Measurements from ENCODE around the gene INO80B. TPM values are rescaled to one million over a fixed set of nuclear protein-coding genes. Genes with fewer than 3 reads are reported as not detected.

Gene INO80B
- total RNA-seq, 1 experiment from 2014 or later, result 24.0 TPM

- Histone ChIP-seq H3K27ac (ENCODE audit: low read depth, low read length) (peak within 1 kb of the TSS; percentile 90), H3K4me1 (ENCODE audit: control insufficient read depth in 1 of 2, insufficient read depth in 2 of 2, low read length in 2 of 2) (peaks cover 12 to 20% of the 10 kb centered on the region in 2 experiments), H3K4me3 (replicated peaks in 1 of 2; ENCODE audit: low read depth in 1 of 2, low read length in 2 of 2) (peak within 1 kb of the TSS; percentile 61 to 95), H3K27me3 (ENCODE audit: insufficient read depth, low read length) (no peaks in the 10 kb centered on the region), H3K79me2 (ENCODE audit: insufficient read depth, low read length) (peaks cover 31% of the 10 kb centered on the region), H3K36me3 (ENCODE audit: control insufficient read depth in 1 of 2, insufficient read depth in 2 of 2, low read length in 2 of 2) (peaks cover 11 to 13% of the 10 kb centered on the region in 2 experiments; a peak in 3 of 4 replicates), H3K9me2 (ENCODE audit: insufficient read depth) (no peaks in the 10 kb centered on the region), H3K4me2 (ENCODE audit: low read length) (peak within 1 kb of the TSS; percentile 66), H2AFZ (ENCODE audit: low read depth, low read length, poor library complexity, severe bottlenecking) (no peak within 1 kb of the TSS), H4K20me1 (ENCODE audit: insufficient read depth) (no peaks in the 10 kb centered on the region), H3K9ac (ENCODE audit: low read length) (peak within 1 kb of the TSS; percentile 86), H3K9me3 (ENCODE audit: control insufficient read depth in 1 of 2, insufficient read depth in 1 of 2, low read depth in 1 of 2, low read length in 2 of 2) (no peaks in the 10 kb centered on the region)
- POLR2A ChIA-PET, result interaction anchor here (0.6 to 3.5 kb wide), 4 partner anchors 11 to 31 kb away, joined by 3 to 25 read pairs (median 4); partner anchors contain the start of genes INO80B, MRPL53 and WBP1
- ATAC-seq, result peak; percentile 92
- intact Hi-C loops (cut with micrococcal nuclease), result loop anchor here (1.0 to 2.0 kb wide), 6 partner anchors 20 to 104 kb away; partner anchors contain the start of genes AUP1, HTRA2, INO80B and WBP1
- RAD21 ChIA-PET (ENCODE audit: low non-redundant PET in 1 of 2, low total read pairs in 2 of 2, uncharacterized antibody in 2 of 2, unreplicated experiment in 2 of 2), result interaction anchor here in 1 of 2 experiments (0.8 to 1.0 kb wide), 2 partner anchors 47 to 105 kb away, joined by 3 read pairs; partner anchors contain the start of genes AUP1 and HTRA2
- CTCF ChIA-PET, result interaction anchor here (0.8 to 2.3 kb wide), 8 partner anchors 9 to 62 kb away, joined by 3 to 12 read pairs (median 8); partner anchors contain the start of genes INO80B and MRPL53
- peak; percentile 91 for DNase-seq (ENCODE audit: low read depth, low spot score)
- TSS peak; percentile 93 for BruUV-seq (replicated peaks)
- TF ChIP-seq CEBPB (IDR thresholded peaks at IDR 0.05; ENCODE audit: low read depth) (no peak), SP1 (IDR thresholded peaks at IDR 0.05; ENCODE audit: low read depth) (peak; percentile 86), ATF3 (IDR thresholded peaks at IDR 0.05) (no peak), ZNF274 (IDR thresholded peaks at IDR 0.05; ENCODE audit: low read depth, low read length) (no peak), EZH2phosphoT487 (IDR thresholded peaks at IDR 0.05; ENCODE audit: borderline replicate concordance) (no peak), POLR2AphosphoS5 (IDR thresholded peaks at IDR 0.05; ENCODE audit: low read depth, low read length) (peak; percentile 79), ZFX (IDR thresholded peaks at IDR 0.05) (peak; percentile 75; the same call in 1 of the 2 replicates), SIN3A (IDR thresholded peaks at IDR 0.05; ENCODE audit: low read depth) (peak; percentile 82; the same call in 1 of the 2 replicates), SRF (IDR thresholded peaks at IDR 0.05; ENCODE audit: low read depth) (no peak), YY1 (IDR thresholded peaks at IDR 0.05; ENCODE audit: extremely low read depth, insufficient replicate concordance, low read depth, low read length) (peak; percentile 100), JUND (IDR thresholded peaks at IDR 0.05) (no peak), RAD21 (IDR thresholded peaks at IDR 0.05; ENCODE audit: low read depth) (peak; percentile 84), EGR1 (IDR thresholded peaks at IDR 0.05; ENCODE audit: low read depth) (peak; percentile 76), ELF1 (IDR thresholded peaks at IDR 0.05; ENCODE audit: borderline replicate concordance, low read depth) (no peak; the same call in 1 of the 2 replicates), CBX3 (IDR thresholded peaks at IDR 0.05; ENCODE audit: low read depth) (peak; percentile 50), CTCF (IDR thresholded peaks at IDR 0.05 in 2 of 3, conservative IDR thresholded peaks at IDR 0.05 in 1 of 3; ENCODE audit: borderline replicate concordance in 1 of 3, insufficient read depth in 1 of 3, low read depth in 2 of 3, low read length in 2 of 3) (peak; percentile 86 to 91 (median 91)), FOSL1 (IDR thresholded peaks at IDR 0.05; ENCODE audit: low read depth) (no peak), EZH2 (IDR thresholded peaks at IDR 0.05) (no peak)
- TF ChIP-seq, protein P1, sequence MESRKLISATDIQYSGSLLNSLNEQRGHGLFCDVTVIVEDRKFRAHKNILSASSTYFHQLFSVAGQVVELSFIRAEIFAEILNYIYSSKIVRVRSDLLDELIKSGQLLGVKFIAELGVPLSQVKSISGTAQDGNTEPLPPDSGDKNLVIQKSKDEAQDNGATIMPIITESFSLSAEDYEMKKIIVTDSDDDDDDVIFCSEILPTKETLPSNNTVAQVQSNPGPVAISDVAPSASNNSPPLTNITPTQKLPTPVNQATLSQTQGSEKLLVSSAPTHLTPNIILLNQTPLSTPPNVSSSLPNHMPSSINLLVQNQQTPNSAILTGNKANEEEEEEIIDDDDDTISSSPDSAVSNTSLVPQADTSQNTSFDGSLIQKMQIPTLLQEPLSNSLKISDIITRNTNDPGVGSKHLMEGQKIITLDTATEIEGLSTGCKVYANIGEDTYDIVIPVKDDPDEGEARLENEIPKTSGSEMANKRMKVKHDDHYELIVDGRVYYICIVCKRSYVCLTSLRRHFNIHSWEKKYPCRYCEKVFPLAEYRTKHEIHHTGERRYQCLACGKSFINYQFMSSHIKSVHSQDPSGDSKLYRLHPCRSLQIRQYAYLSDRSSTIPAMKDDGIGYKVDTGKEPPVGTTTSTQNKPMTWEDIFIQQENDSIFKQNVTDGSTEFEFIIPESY (IDR thresholded peaks at IDR 0.05; ENCODE audit: extremely low read depth, insufficient replicate concordance, low read length), result peak; percentile 86
Observed at GRCh38 chr2:74482801-74483674, 28.2 kb downstream of the INO80B start, which contains the start of the genes CCDC142 and TTC31. Gene CCDC142 (minus strand): TSS chr2:74482998. CDS start chr2:74482837, 161 bp downstream. Gene TTC31 (plus strand): TSS chr2:74483081. CDS start chr2:74483096, 15 bp downstream.

Measured in HCT116 (cell line).